AG04449 (cell line): ENCODE measurements around the gene GPC1.
A peak's percentile ranks its signal among the peaks of the same experiment; 100 is the strongest.

Source experiments
- CTCF ChIA-PET: fragments of 350-600 bp; formaldehyde crosslinking; extraction: SDS; loops from one replicate; lab custom pipeline; 2021; ENCODE audit warnings: antibody characterized with exemption; lab: Yijun Ruan, JAX
- POLR2A ChIA-PET: fragments of 400-600, 350-600 bp; formaldehyde crosslinking; extraction: SDS; loops from one replicate; lab custom pipeline; 2020; ENCODE audit warnings: antibody characterized with exemption, inconsistent platforms; lab: Yijun Ruan, JAX
- DNase-seq: peaks from one replicate; pipeline ENCODE4 v3.0.0-alpha.2; 2010; ENCODE audit warnings: low read depth, low spot score
- H3K4me3 ChIP-seq: 2 replicates; pipeline ENCODE4 v1.5.1; 2011; ENCODE audit warnings: low read depth, mild to moderate bottlenecking, control low read depth, low read length
- TF ChIP-seq, protein P1 (sequence below): IDR thresholded peaks from one replicate; pipeline ENCODE4 v1.5.1; 2011; ENCODE audit warnings: mild to moderate bottlenecking, moderate library complexity, low read length, control low read depth, inconsistent platforms; ENCODE audit not compliant: insufficient read depth; ENCODE audit errors: missing control alignments

GPC1 gene

DNA sequence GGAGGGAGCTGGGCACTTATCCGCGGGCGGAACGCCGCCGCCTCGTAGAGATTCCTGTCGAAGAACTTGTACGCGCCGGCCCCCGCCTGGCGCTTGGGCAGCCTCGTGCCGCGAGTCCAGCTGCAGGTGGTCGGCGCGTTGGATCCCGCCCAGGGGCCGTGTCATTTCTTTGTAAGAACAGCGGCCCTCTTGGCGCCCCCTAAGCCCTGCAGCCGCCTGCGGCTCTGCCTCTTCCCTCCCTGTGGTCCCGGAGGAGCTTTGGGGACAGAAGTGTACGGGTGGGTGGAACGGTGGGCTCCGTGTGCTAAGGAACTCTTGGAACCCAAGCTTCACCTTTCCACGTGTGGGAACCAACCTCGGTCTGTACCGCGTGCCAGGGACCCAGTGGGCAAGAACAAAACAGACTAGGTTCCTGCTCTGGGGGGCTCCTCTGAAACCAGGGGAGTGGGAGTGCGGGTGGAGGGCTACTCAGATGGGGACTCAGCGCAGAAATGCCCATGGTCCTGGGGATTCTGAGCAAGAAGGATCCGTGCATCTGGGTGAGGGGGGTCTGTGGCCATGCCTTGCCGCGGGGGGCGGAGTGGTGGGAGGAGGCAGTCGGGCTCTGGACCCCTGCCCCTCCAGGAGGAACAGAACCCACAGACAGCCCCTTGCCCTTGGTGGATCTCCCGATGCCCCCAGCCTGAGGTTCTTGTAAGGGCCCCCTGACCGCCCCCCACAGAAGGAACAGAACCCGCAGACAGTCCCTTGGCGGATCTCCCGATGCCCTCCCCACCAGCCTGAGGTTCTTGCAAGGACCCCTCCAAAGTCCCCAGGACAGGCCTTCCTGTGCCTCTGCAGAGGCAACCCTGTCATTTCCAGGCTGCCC is 1.5 kb downstream of the GPC1 start:
- POLR2A ChIA-PET = interaction anchor here (1.3 kb wide), 1 partner anchor 67 kb away, joined by 6 read pairs; no protein-coding TSS in a partner anchor
- peak overlapping the region; percentile 65 for H3K4me3 ChIP-seq

DNA sequence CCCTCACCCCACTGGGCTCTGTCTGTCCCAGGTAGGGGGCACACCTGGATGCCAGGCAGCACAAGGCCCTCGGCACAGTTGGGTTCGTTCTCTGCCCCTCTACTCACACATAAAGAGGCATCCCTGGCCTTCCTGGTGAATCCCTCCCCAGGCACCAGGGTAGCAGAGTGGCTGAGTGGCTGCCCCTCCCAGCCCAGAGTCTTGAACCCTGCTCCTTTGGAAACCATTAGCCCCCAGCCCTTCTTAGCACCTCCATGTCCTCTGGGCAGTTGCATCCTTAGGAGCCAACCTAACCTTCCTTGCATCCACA is 2.0 kb downstream of the GPC1 start:
- ChIA-PET CTCF (interaction anchor here (1.6 to 5.7 kb wide), 4 partner anchors 9 to 288 kb away, joined by 3 to 130 read pairs (median 11); no protein-coding TSS in a partner anchor), POLR2A (no interaction called here)
- H3K4me3 ChIP-seq = peak overlapping the region; percentile 65
- TF ChIP-seq, protein P1, sequence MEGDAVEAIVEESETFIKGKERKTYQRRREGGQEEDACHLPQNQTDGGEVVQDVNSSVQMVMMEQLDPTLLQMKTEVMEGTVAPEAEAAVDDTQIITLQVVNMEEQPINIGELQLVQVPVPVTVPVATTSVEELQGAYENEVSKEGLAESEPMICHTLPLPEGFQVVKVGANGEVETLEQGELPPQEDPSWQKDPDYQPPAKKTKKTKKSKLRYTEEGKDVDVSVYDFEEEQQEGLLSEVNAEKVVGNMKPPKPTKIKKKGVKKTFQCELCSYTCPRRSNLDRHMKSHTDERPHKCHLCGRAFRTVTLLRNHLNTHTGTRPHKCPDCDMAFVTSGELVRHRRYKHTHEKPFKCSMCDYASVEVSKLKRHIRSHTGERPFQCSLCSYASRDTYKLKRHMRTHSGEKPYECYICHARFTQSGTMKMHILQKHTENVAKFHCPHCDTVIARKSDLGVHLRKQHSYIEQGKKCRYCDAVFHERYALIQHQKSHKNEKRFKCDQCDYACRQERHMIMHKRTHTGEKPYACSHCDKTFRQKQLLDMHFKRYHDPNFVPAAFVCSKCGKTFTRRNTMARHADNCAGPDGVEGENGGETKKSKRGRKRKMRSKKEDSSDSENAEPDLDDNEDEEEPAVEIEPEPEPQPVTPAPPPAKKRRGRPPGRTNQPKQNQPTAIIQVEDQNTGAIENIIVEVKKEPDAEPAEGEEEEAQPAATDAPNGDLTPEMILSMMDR = no peak
- DNase-seq = no peak

More for the DNA sequence above, 1.5 kb downstream of the GPC1 start:
- TF ChIP-seq, protein P1 = no peak
- CTCF ChIA-PET = interaction anchor here (0.7 to 2.1 kb wide), 12 partner anchors 11 to 377 kb away, joined by 3 to 70 read pairs (median 4); no protein-coding TSS in a partner anchor
- DNase-seq = no peak

DNA sequence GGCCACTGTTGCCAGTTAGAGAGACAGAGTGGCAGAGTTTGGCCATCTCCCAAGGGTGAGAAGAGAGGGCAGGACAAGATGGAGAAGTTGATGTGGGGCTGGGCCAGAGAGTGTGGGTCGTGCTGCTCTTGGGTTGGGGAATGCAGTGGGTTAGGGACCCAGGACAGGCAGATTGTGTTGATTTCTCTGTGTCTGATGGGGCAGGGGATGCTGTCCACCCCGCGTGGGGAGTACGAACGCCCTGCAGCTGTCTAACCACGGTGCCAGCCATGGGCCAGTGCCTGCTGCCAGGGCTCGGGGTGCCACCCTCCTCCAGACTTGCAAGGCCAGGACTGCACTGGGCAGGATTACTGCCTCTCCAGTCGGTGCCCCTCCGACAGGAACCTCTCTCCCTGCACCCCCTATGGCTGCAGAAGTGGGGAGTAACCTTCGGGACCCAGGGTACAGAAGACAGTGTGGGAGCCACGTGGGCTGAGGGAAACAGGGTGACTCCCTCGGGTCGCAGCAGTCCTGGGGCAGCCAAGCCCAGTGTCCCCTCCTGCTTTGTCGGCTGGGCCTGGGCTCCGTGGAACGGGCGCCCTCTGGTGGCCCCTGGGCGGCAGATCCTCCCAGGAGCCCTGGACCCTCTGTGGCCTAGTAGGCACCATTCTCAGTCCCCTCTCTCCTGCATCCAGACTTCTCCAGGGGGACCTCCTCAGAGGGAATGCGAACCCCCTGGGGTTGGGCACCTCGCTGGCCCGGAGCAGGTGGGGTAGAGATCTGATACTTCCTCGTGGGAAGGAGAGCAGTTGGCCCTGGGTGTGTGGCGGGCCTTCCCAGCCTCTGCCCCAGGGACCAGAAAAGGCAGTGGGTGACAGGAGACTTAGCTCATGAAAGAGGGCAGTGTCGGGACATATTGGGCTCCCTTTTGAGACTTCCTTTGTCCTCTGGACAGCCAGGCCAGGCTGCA is 2.7 kb downstream of the GPC1 start:
- no peak for DNase-seq
- ChIA-PET CTCF (interaction anchor here (0.6 to 5.7 kb wide), 25 partner anchors 9 to 288 kb away, joined by 3 to 130 read pairs (median 4); no protein-coding TSS in a partner anchor), POLR2A (interaction anchor here (1.4 kb wide), 1 partner anchor 205 kb away, joined by 3 read pairs; no protein-coding TSS in a partner anchor)
- H3K4me3 ChIP-seq = peak overlapping the region; percentile 38
- TF ChIP-seq, protein P1 = peak; percentile 96

DNA sequence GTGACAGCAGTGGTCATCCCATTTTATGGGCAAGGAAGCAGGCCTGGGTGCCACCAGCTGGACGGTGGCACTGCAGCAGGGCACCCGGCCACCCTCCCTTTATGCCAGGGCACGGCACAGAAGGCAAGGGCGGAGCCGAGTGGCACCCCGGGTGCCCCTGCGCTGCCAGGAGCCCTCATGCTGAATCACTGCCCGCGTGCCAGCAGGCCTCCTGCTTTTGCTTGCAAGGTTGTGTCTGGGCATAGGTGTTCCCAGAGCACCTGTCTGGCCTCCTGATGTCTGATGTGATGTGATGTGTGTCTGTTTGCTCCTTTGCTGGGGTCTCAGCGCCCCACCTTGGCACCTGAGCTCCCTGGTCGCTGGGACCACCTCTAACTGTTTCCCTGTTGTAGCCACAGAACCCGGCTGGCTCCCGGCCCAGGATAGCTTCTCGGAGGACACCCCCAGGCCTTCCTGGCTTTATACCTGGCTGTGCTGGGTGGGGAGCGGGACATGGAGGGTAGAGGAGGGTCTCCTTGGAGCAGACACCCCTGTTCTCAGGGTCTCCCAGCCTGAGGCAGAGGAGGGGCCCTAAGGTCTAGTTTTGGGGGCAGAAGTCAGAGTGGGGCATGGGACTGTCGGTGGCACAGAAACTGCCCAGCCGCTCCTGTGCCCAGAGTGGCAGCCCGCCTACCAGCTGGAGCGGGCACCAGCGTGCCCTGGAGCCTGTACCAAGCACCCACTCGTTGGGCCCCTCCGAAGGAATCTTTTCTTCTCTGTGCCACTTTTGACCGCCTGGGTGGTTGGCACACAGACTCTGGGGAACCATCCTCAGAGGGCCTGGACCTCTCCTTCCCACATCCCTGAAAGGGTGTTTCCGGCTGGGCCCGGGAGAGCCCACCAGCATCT is 3.6 kb downstream of the GPC1 start:
- ChIA-PET CTCF (interaction anchor here (0.6 to 5.7 kb wide), 27 partner anchors 10 to 296 kb away, joined by 3 to 130 read pairs (median 4); no protein-coding TSS in a partner anchor), POLR2A (interaction anchor here (1.4 kb wide), 1 partner anchor 206 kb away, joined by 3 read pairs; no protein-coding TSS in a partner anchor)
- no peak for DNase-seq
- TF ChIP-seq, protein P1 = no peak
- H3K4me3 ChIP-seq = no peak overlapping the region

DNA sequence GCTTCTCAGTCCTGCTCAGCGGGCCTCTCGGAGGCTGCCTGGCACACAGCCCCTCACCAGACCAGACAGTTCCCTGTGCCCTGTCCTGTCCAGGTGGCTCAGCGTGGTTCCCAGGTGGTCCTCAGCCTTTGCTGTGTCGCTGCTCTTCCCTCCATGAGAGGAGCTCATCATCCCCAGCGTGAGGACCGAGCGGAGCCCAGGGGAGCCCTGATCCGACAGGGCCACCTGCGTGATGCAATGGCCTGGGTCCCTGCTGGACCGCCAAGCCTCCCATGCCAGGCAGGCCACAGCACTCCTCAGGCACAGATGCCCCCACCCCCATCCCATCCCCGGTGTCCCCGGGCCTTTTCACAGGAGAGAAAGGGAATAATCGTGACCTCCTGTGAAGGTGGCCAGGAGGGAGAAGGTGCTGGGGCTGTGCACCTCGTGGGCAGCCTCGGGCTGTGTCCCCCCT is 4.3 kb downstream of the GPC1 start:
- H3K4me3 ChIP-seq = no peak overlapping the region
- CTCF ChIA-PET = interaction anchor here (0.6 to 5.7 kb wide), 10 partner anchors 10 to 296 kb away, joined by 3 to 130 read pairs (median 3); no protein-coding TSS in a partner anchor
- DNase-seq = no peak
- TF ChIP-seq, protein P1 = no peak
- POLR2A ChIA-PET = interaction anchor here (1.4 kb wide), 1 partner anchor 206 kb away, joined by 3 read pairs; no protein-coding TSS in a partner anchor
